GM19043 (cell line): Measurements from ENCODE around the gene DNM2.
"Not testable (repeated sequence)": the region's sequence is repeated elsewhere in the genome, so short reads cannot be mapped to it uniquely, and the experiment has no call there.

ENCODE experiments used
- ATAC-seq: cut with Tn5 transposase; IDR thresholded peaks from one replicate; pipeline ENCODE4 v1.9.1; 2021; ENCODE audit warnings: low read depth; ENCODE audit not compliant: unreplicated experiment

The DNM2 gene

GRCh38 chr19:10717356-10718204 lies at the start of gene DNM2:
Gene DNM2, plus strand, starts transcription at chr19:10718079. Its CDS starts 164 bp downstream, at chr19:10718243.
- ATAC-seq: peak; percentile 81

GRCh38 chr19:10669246-10669645 lies 48.6 kb upstream of the DNM2 start:
- no peak for ATAC-seq

- ATAC-seq: no peak
These were observed 47.7 kb upstream of the DNM2 start for GRCh38 chr19:10670182-10670581.

GRCh38 chr19:10670876-10671804 lies 46.7 kb upstream of the DNM2 start:
- no peak for ATAC-seq

- ATAC-seq: not testable (repeated sequence)
These were observed 46.0 kb upstream of the DNM2 start for GRCh38 chr19:10671922-10672321.

GRCh38 chr19:10675214-10675613 lies 42.7 kb upstream of the DNM2 start:
- not testable (repeated sequence) for ATAC-seq

GRCh38 chr19:10677751-10678150 lies 40.1 kb upstream of the DNM2 start:
- no peak for ATAC-seq

GRCh38 chr19:10678813-10679212 lies 39.1 kb upstream of the DNM2 start:
- ATAC-seq: no peak

- ATAC-seq: no peak
These were observed 38.1 kb upstream of the DNM2 start for GRCh38 chr19:10679743-10680142.

- no peak for ATAC-seq
These were observed 37.2 kb upstream of the DNM2 start for GRCh38 chr19:10680545-10681135.

- ATAC-seq: no peak
These were observed 36.2 kb upstream of the DNM2 start for GRCh38 chr19:10681658-10682057.

- no peak for ATAC-seq
These were observed 35.3 kb upstream of the DNM2 start for GRCh38 chr19:10682397-10683063.

- ATAC-seq: no peak
These were observed 34.8 kb upstream of the DNM2 start for GRCh38 chr19:10683064-10683426.

- ATAC-seq: no peak
These were observed 34.3 kb upstream of the DNM2 start for GRCh38 chr19:10683582-10683981.

- no peak for ATAC-seq
These were observed 32.7 kb upstream of the DNM2 start for GRCh38 chr19:10685210-10685609.

GRCh38 chr19:10686193-10686592 lies 31.7 kb upstream of the DNM2 start:
- no peak for ATAC-seq

GRCh38 chr19:10686661-10687517 lies 31.0 kb upstream of the DNM2 start:
- no peak for ATAC-seq

- no peak for ATAC-seq
These were observed 30.2 kb upstream of the DNM2 start for GRCh38 chr19:10687518-10688288.
